Muscle of arm (tissue), 12 donors: ENCODE data around the gene EDC3. TPM values are rescaled to one million over a fixed set of nuclear protein-coding genes. Genes with fewer than 3 reads are reported as not detected.

Experiments
- DNase-seq: peaks from one replicate; pipeline ENCODE4 v3.0.0-alpha.2; 2013
- polyA plus RNA-seq, 12 donors: library from polyadenylated mRNA; unstranded; fragments of 120-200 nt; gene quantifications; one replicate each; pipeline ENCODE4 v1.2.1, GENCODE V29; 2013; ENCODE audit not compliant: insufficient read length in 12 of 12

EDC3 gene
- polyA plus RNA-seq, 12 donors = 22.2 to 53.6 (median 29.6) TPM; not detected in 1

GRCh38 chr15:74584204-74584603 is 111.6 kb downstream of the EDC3 start:
- no peak for DNase-seq

Other genes starting within 250 kb of the EDC3 start
- gene UBL7, start 234.9 kb downstream of the EDC3 start, polyA plus RNA-seq = 10 to 100 TPM in 11 of 12 donors, not detected in 1; 24.7 to 45.8 (median 32.4) TPM
- gene ARID3B, start 154.8 kb downstream of the EDC3 start, polyA plus RNA-seq = 10 to 100 TPM in 1 of 12 donors, 1 to 10 TPM in 10, not detected in 1; 3.6 to 17.0 (median 4.9) TPM
- gene CLK3, start 80.2 kb downstream of the EDC3 start, polyA plus RNA-seq = 10 to 100 TPM in 11 of 12 donors, not detected in 1; 36.9 to 72.4 (median 45.4) TPM
- 1 to 10 TPM in 1 of 12 donors, under 1 TPM in 3, not detected in 8; 0.12 to 2.0 (median 0.78) TPM for gene CYP1A1, start 29.5 kb upstream of the EDC3 start, polyA plus RNA-seq
- under 1 TPM in 7 of 12 donors, not detected in 5; 0.07 to 0.28 (median 0.12) TPM for gene CYP1A2, start 52.8 kb upstream of the EDC3 start, polyA plus RNA-seq
- 10 to 100 TPM in 11 of 12 donors, not detected in 1; 21.4 to 51.9 (median 31.0) TPM for gene CSK, start 86.1 kb upstream of the EDC3 start, polyA plus RNA-seq
- under 1 TPM in 1 of 12 donors, not detected in 11; 0.19 TPM for gene LMAN1L, start 116.8 kb upstream of the EDC3 start, polyA plus RNA-seq
- under 1 TPM in 1 of 12 donors, not detected in 11; 0.11 TPM for gene CPLX3, start 130.6 kb upstream of the EDC3 start, polyA plus RNA-seq
- gene ULK3, start 147.1 kb upstream of the EDC3 start, polyA plus RNA-seq = 10 to 100 TPM in 11 of 12 donors, not detected in 1; 23.8 to 44.3 (median 31.4) TPM
- gene SCAMP2, start 177.3 kb upstream of the EDC3 start, polyA plus RNA-seq = 10 to 100 TPM in 11 of 12 donors, not detected in 1; 50.4 to 76.1 (median 60.3) TPM
- gene MPI, start 194.0 kb upstream of the EDC3 start, polyA plus RNA-seq = 10 to 100 TPM in 11 of 12 donors, not detected in 1; 44.3 to 63.9 (median 55.2) TPM
- 10 to 100 TPM in 11 of 12 donors, not detected in 1; 40.4 to 60.0 (median 48.6) TPM for gene FAM219B, start 210.8 kb upstream of the EDC3 start, polyA plus RNA-seq
- 100 to 1,000 TPM in 11 of 12 donors, not detected in 1; 131 to 285 (median 234) TPM for gene COX5A, start 242.0 kb upstream of the EDC3 start, polyA plus RNA-seq